Neutrophil (primary cell): Measurements from ENCODE around the gene SIGLEC12.
A peak's percentile ranks its signal among the peaks of the same experiment; 100 is the strongest.
"Not testable (repeated sequence)": the region's sequence is repeated elsewhere in the genome, so short reads cannot be mapped to it uniquely, and the experiment has no call there.

Source experiments
- H3K27ac ChIP-seq: fragments of 200-600 bp; sonication (generic); 2 replicates; pipeline ENCODE4 v1.5.1; 2016; ENCODE audit warnings: mild to moderate bottlenecking, moderate library complexity
- H3K27me3 ChIP-seq: fragments of 200-600 bp; sonication (generic); 2 replicates; pipeline ENCODE4 v1.6.0; 2016; ENCODE audit warnings: mild to moderate bottlenecking
- H3K36me3 ChIP-seq: fragments of 200-600 bp; sonication (generic); 2 replicates; pipeline ENCODE4 v1.5.1; 2017
- H3K4me1 ChIP-seq, 2 experiments: fragments of 200-600 bp in 1 of 2; sonication (generic) in 1 of 2; 1 replicate in 1 of 2; 2 replicates in 1 of 2; pipeline versions ENCODE4 v1.5.1 to v1.6.1; 2013 to 2016; ENCODE audit warnings: low read depth in 1 of 2, low read length in 1 of 2, mild to moderate bottlenecking in 1 of 2, moderate library complexity in 1 of 2; ENCODE audit not compliant: control insufficient read depth in 1 of 2, insufficient read depth in 1 of 2
- H3K4me3 ChIP-seq, 2 experiments: fragments of 200-600 bp in 1 of 2; sonication (generic) in 1 of 2; 1 replicate in 1 of 2; 2 replicates in 1 of 2; pipeline ENCODE4 v1.5.1; 2013 to 2016; ENCODE audit warnings: low read depth in 1 of 2, low read length in 1 of 2, mild to moderate bottlenecking in 1 of 2, moderate library complexity in 1 of 2
- H3K9me3 ChIP-seq: fragments of 200-600 bp; sonication (generic); 2 replicates; pipeline ENCODE4 v1.5.1; 2016
- CTCF ChIP-seq: fragments of 200-600 bp; sonication (generic); IDR thresholded peaks from 2 replicates; pipeline ENCODE4 v1.5.1; 2016; ENCODE audit warnings: antibody characterized with exemption

Gene SIGLEC12

DNA sequence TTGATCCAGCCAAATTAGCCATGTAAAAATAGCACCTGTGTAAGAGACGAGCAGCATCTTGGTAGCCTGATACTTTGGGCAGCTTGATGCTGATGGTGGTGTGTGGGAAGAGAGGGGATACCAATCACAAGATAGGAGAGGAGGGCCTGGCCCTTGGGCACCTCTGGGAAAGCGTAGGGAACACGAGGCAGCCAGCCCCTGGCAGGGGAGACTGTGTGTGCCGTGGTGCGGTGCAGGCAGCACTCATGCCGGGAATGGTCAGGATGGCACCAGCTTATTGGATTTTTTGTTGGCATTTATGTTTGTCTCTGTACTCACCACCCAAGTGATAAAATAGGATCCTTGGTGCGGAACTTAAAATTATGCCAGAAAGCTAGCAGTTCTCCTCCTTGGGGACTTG is 53.6 kb downstream of the SIGLEC12 start:
- Histone ChIP-seq H3K4me3 (no peak overlapping the region), H3K4me1 (no peaks in the 10 kb centered on the region), H3K27ac (no peak overlapping the region), H3K36me3 (no peaks in the 10 kb centered on the region), H3K9me3 (no peaks in the 10 kb centered on the region), H3K27me3 (peaks cover 35% of the 10 kb centered on the region)
- TF ChIP-seq CTCF = no peak

DNA sequence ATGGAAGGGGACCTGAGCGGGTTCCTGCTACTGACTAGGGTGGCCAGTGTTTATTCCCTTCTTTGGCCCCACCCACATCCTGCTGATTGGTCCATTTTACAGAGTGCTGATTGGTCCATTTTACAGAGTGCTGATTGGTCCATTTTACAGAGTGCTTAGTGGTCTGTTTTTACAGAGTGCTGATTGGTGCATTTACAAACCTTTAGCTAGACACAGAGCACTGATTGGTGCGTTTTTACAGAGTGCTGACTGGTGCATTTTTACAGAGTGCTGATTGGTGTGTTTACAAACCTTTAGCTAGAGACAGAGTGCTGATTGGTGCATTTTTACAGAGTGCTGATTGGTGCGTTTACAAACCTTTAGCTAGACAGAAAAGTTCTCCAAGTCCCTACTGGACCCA is 54.1 kb downstream of the SIGLEC12 start:
- H3K27me3 ChIP-seq = peaks cover 35% of the 10 kb centered on the region
- H3K36me3 ChIP-seq, H3K27ac ChIP-seq, H3K9me3 ChIP-seq, H3K4me1 ChIP-seq, H3K4me3 ChIP-seq: not testable (repeated sequence)

GRCh38 chr19:51441410-51442390 is 59.9 kb downstream of the SIGLEC12 start:
- Histone ChIP-seq H3K4me1 (peaks cover 20 to 25% of the 10 kb centered on the region in 2 experiments), H3K27ac (peak overlapping the region; percentile 10), H3K9me3 (no peaks in the 10 kb centered on the region), H3K4me3 (peak overlapping the region; percentile 0 to 4), H3K27me3 (peaks cover 23% of the 10 kb centered on the region), H3K36me3 (no peaks in the 10 kb centered on the region)
- TF ChIP-seq CTCF = no peak
